ENCODE results near the gene MPZL2. TPM values are rescaled to one million over a fixed set of nuclear protein-coding genes. Genes with fewer than 3 reads are reported as not detected.

Gene MPZL2
- total and polyA plus RNA-seq, 12 donors: 4.0 to 23.4 (median 12.3) TPM

GRCh38 chr11:118294053-118294452 is 30.0 kb upstream of the MPZL2 start:
- no peak for ATAC-seq

GRCh38 chr11:118291477-118292135 is 27.5 kb upstream of the MPZL2 start:
- Histone ChIP-seq H3K9me3 (no peaks in the 10 kb centered on the region), H3K36me3 (no peaks in the 10 kb centered on the region), H3K27me3 (peaks cover 0 to 6% (median 0%) of the 10 kb centered on the region in 7 donors), H3K4me3 (peak overlapping the region in 1 of 10 donors; percentile 8), H3K27ac (no peak overlapping the region), H3K4me1 (no peaks in the 10 kb centered on the region)
- WGBS, 2 donors: 73 to 81% methylated on average over 9 of the region's 9 CpGs
- ATAC-seq (no peak), DNase-seq (no peak)
- no peak for TF ChIP-seq CTCF (IDR thresholded peaks at IDR 0.05)
- intact Hi-C loops (cut with DNase I): loop anchor here (1.0 to 10.0 kb wide), 9 partner anchors 61 to 193 kb away; partner anchors contain the start of gene UBE4A (in 1 of the 10)

More at GRCh38 chr11:118294053-118294452, 30.0 kb upstream of the MPZL2 start:
- Histone ChIP-seq H3K27ac (no peak overlapping the region), H3K4me3 (no peak overlapping the region), H3K27me3 (peaks cover 0 to 6% (median 0%) of the 10 kb centered on the region in 7 donors), H3K4me1 (no peaks in the 10 kb centered on the region), H3K36me3 (no peaks in the 10 kb centered on the region), H3K9me3 (no peaks in the 10 kb centered on the region)
- no peak for DNase-seq
- no peak for TF ChIP-seq CTCF (IDR thresholded peaks at IDR 0.05)
- 89% methylated on average over 2 of the region's 2 CpGs for WGBS, 2 donors
- intact Hi-C loops (cut with DNase I): loop anchor here in 7 of 10 donors (5.0 to 10.0 kb wide), 5 partner anchors 58 to 191 kb away; partner anchors contain the start of gene UBE4A (in 1 of the 7)

DNA sequence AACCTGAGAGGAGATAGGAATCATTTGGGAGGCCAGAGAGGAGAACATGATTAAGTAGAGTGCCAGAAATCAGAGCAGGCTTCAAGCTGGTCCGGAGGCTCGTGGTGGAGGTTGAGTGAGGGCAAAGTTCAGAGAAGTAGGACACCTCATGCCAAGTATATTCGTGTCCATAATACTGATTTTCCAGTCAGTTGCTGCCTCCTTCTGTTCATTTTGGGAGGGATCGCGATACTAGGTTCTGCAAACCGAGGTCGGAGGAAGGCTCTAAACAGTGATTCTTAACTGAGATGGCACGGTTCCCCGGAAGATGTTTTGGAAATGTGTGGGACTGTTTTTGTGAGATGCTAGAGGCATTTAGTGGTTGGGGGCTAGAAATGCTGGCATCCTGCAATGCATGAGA is 26.8 kb upstream of the MPZL2 start:
- no peaks in the 10 kb centered on the region for H3K9me3 ChIP-seq
- no peak overlapping the region for H3K27ac ChIP-seq
- peaks cover 0 to 6% (median 0%) of the 10 kb centered on the region in 7 donors for H3K27me3 ChIP-seq
- peak overlapping the region in 1 of 10 donors; percentile 8 for H3K4me3 ChIP-seq
- ATAC-seq (peak; percentile 55 to 83 (median 78)), DNase-seq (peak in 1 of 2 donors; percentile 22)
- no peaks in the 10 kb centered on the region for H3K36me3 ChIP-seq
- peak in 8 of 9 donors; percentile 11 to 64 (median 55) for TF ChIP-seq CTCF (IDR thresholded peaks at IDR 0.05)
- H3K4me1 ChIP-seq: no peaks in the 10 kb centered on the region
- WGBS, 2 donors: 19 to 25% methylated on average over 9 of the region's 9 CpGs
- intact Hi-C loops (cut with DNase I): loop anchor here (1.0 to 10.0 kb wide), 9 partner anchors 61 to 194 kb away; partner anchors contain the start of gene UBE4A (in 1 of the 10)

GRCh38 chr11:118289401-118289800 is 25.3 kb upstream of the MPZL2 start:
- ATAC-seq: no peak
- Histone ChIP-seq H3K4me1 (no peaks in the 10 kb centered on the region), H3K9me3 (peaks cover 0 to 3% (median 0%) of the 10 kb centered on the region in 11 donors)

More at GRCh38 chr11:118289401-118289800, 25.3 kb upstream of the MPZL2 start:
- Histone ChIP-seq H3K4me3 (no peak overlapping the region), H3K27ac (no peak overlapping the region), H3K27me3 (peaks cover 0 to 6% (median 0%) of the 10 kb centered on the region in 7 donors), H3K36me3 (no peaks in the 10 kb centered on the region)
- intact Hi-C loops (cut with DNase I): no loop called here
- no peak for DNase-seq
- TF ChIP-seq CTCF (IDR thresholded peaks at IDR 0.05): no peak
